Body of pancreas (tissue), 4 donors: ENCODE measurements around the gene TTC27. TPM values are rescaled to one million over a fixed set of nuclear protein-coding genes. Genes with fewer than 3 reads are reported as not detected.

Experiments used
- ATAC-seq: fragments of 150-250 bp; one replicate; pipeline ENCODE4 v1.9.1; 2016
- DNase-seq, 4 donors: peaks; one replicate each; pipeline ENCODE4 v3.0.0-alpha.2; 2019
- H3K27ac ChIP-seq, 4 donors: fragments of 200-600 bp; sonication (generic); 1 replicate in 3 of 4; 2 replicates in 1 of 4; pipeline versions ENCODE4 v1.5.1 to v1.6.1; 2016 to 2019; ENCODE audit warnings: mild to moderate bottlenecking in 1 of 4, mixed read lengths in 1 of 4, moderate library complexity in 1 of 4
- H3K27me3 ChIP-seq, 2 donors: fragments of 200-600 bp; sonication (generic); one replicate each; pipeline ENCODE4 v1.6.0; 2016; ENCODE audit warnings: mild to moderate bottlenecking in 1 of 2
- H3K36me3 ChIP-seq, 2 donors: fragments of 200-600 bp; sonication (generic); replicated peaks in 1 of 2; 2 replicates each; pipeline ENCODE4 v1.5.1; 2016; ENCODE audit warnings: low read depth in 2 of 2; ENCODE audit not compliant: insufficient read depth in 1 of 2
- H3K4me1 ChIP-seq: fragments of 200-600 bp; sonication (generic); one replicate; pipeline ENCODE4 v1.6.0; 2016
- H3K4me3 ChIP-seq, 2 donors: fragments of 200-600 bp; sonication (generic); 1 replicate in 1 of 2; 2 replicates in 1 of 2; pipeline ENCODE4 v1.5.1; 2016 to 2019
- H3K9me3 ChIP-seq, 3 donors: fragments of 200-600 bp; sonication (generic); 1 replicate in 2 of 3; 2 replicates in 1 of 3; pipeline ENCODE4 v1.5.1; 2016
- CTCF ChIP-seq, 7 experiments: fragments of 450-650 bp in 4 of 7; fragments of 200-600 bp in 3 of 7; sonication (generic) in 3 of 7; IDR thresholded peaks; one replicate each; pipeline ENCODE4 v1.5.1; 2016 to 2019; ENCODE audit warnings: antibody characterized with exemption in 7 of 7
- POLR2A ChIP-seq, 3 donors: fragments of 450-650 bp; IDR thresholded peaks; one replicate each; pipeline ENCODE4 v1.6.1; 2016; ENCODE audit warnings: antibody characterized with exemption in 3 of 3, mild to moderate bottlenecking in 2 of 3
- WGBS, 2 donors: methylation state at CpG; one replicate each; pipeline ENCODE4 v1.1.5; 2017; 5-methylcytosine and 5-hydroxymethylcytosine counted together
- intact Hi-C: fragments of 100-400 bp; cut with DNase I; formaldehyde crosslinking; loops from one replicate; pipeline ENCODE4 v1.15.1; 2023
- total RNA-seq, 2 donors: library from RNA; depleted of rRNA; stranded (reverse); fragments of >200 nt; gene quantifications; one replicate each; pipeline ENCODE4 v1.1.0, GENCODE V29; 2016

The TTC27 gene
- total RNA-seq, 2 donors from 2014 or later = 5.6 to 9.3 TPM

GRCh38 chr2:32641180-32641579 lies 13.3 kb downstream of the TTC27 start:
- no peaks in the 10 kb centered on the region for H3K27me3 ChIP-seq
- 89 to 92% methylated on average over 5 of the region's 5 CpGs for WGBS, 2 donors
- no peaks in the 10 kb centered on the region for H3K4me1 ChIP-seq
- H3K9me3 ChIP-seq = no peaks in the 10 kb centered on the region
- H3K4me3 ChIP-seq = no peak overlapping the region
- DNase-seq (no peak), ATAC-seq (no peak)
- H3K36me3 ChIP-seq = peaks cover 11 to 14% of the 10 kb centered on the region in 2 donors
- intact Hi-C loops = no loop called here
- TF ChIP-seq POLR2A (IDR thresholded peaks at IDR 0.05) = no peak
- TF ChIP-seq CTCF (IDR thresholded peaks at IDR 0.05) = no peak
- H3K27ac ChIP-seq = no peak overlapping the region

GRCh38 chr2:32647180-32647651 lies 19.4 kb downstream of the TTC27 start:
- ATAC-seq (no peak), DNase-seq (no peak)
- WGBS, 2 donors = 80 to 90% methylated on average over 5 of the region's 5 CpGs
- TF ChIP-seq POLR2A (IDR thresholded peaks at IDR 0.05) = no peak
- no peak for TF ChIP-seq CTCF (IDR thresholded peaks at IDR 0.05)
- intact Hi-C loops = no loop called here
- no peak overlapping the region for H3K4me3 ChIP-seq
- H3K27ac ChIP-seq = no peak overlapping the region
- no peaks in the 10 kb centered on the region for H3K4me1 ChIP-seq
- peaks cover 2 to 6% of the 10 kb centered on the region in 2 donors for H3K36me3 ChIP-seq
- H3K27me3 ChIP-seq = no peaks in the 10 kb centered on the region
- H3K9me3 ChIP-seq = no peaks in the 10 kb centered on the region

- Histone ChIP-seq H3K4me1 (no peaks in the 10 kb centered on the region), H3K36me3 (peaks cover 0 to 4% of the 10 kb centered on the region in 2 donors), H3K4me3 (no peak overlapping the region), H3K27me3 (no peaks in the 10 kb centered on the region), H3K27ac (no peak overlapping the region), H3K9me3 (no peaks in the 10 kb centered on the region)
- intact Hi-C loops = no loop called here
- ATAC-seq (no peak), DNase-seq (no peak)
- TF ChIP-seq POLR2A (IDR thresholded peaks at IDR 0.05) (no peak), CTCF (IDR thresholded peaks at IDR 0.05) (no peak)
- WGBS, 2 donors = 77 to 82% methylated on average over 7 of the region's 7 CpGs
Measured at GRCh38 chr2:32652555-32653209, 24.8 kb downstream of the TTC27 start.

- no peaks in the 10 kb centered on the region for H3K27me3 ChIP-seq
- H3K4me3 ChIP-seq = no peak overlapping the region
- TF ChIP-seq POLR2A (IDR thresholded peaks at IDR 0.05) (no peak), CTCF (IDR thresholded peaks at IDR 0.05) (no peak)
- H3K27ac ChIP-seq = no peak overlapping the region
- DNase-seq (no peak), ATAC-seq (no peak)
- no peaks in the 10 kb centered on the region for H3K9me3 ChIP-seq
- H3K36me3 ChIP-seq = peaks cover 0 to 4% of the 10 kb centered on the region in 2 donors
- no peaks in the 10 kb centered on the region for H3K4me1 ChIP-seq
- intact Hi-C loops = no loop called here
- 27 to 37% methylated on average over 3 of the region's 3 CpGs for WGBS, 2 donors
Measured at GRCh38 chr2:32656069-32656468, 28.2 kb downstream of the TTC27 start.

- 90 to 96% methylated on average over 8 of the region's 8 CpGs for WGBS, 2 donors
- Histone ChIP-seq H3K36me3 (peaks cover 0 to 2% of the 10 kb centered on the region in 2 donors), H3K27me3 (no peaks in the 10 kb centered on the region), H3K9me3 (no peaks in the 10 kb centered on the region), H3K4me1 (no peaks in the 10 kb centered on the region), H3K27ac (no peak overlapping the region), H3K4me3 (no peak overlapping the region)
- ATAC-seq (no peak), DNase-seq (no peak)
- no peak for TF ChIP-seq CTCF (IDR thresholded peaks at IDR 0.05)
- TF ChIP-seq POLR2A (IDR thresholded peaks at IDR 0.05) = no peak
- intact Hi-C loops = no loop called here
Measured at GRCh38 chr2:32663864-32664263, 36.0 kb downstream of the TTC27 start.
